DOHH2 (cell line): ENCODE results near the gene DDHD1.
"Not testable (repeated sequence)": the region's sequence is repeated elsewhere in the genome, so short reads cannot be mapped to it uniquely, and the experiment has no call there.

ENCODE experiments used
- CTCF ChIP-seq: fragments of 200-600 bp; sonication (generic); IDR thresholded peaks from one replicate; pipeline ENCODE4 v1.5.1; 2014; ENCODE audit warnings: antibody characterized with exemption, mild to moderate bottlenecking, low read depth, low read length; ENCODE audit not compliant: poor library complexity, severe bottlenecking
- EZH2phosphoT487 ChIP-seq: fragments of 200-600 bp; sonication (generic); IDR thresholded peaks from 2 replicates; pipeline ENCODE4 v1.6.1; 2017; ENCODE audit warnings: borderline replicate concordance, mild to moderate bottlenecking, antibody characterized with exemption, low read length, moderate library complexity, mixed read lengths

- not testable (repeated sequence) for TF ChIP-seq CTCF, EZH2phosphoT487
Observed at GRCh38 chr14:53179486-53180005, 26.4 kb upstream of the DDHD1 start.
